Frontal cortex (tissue), 4 donors: ENCODE measurements around the gene CRABP2. TPM values are rescaled to one million over a fixed set of nuclear protein-coding genes. Genes with fewer than 3 reads are reported as not detected.

Experiments used
- DNase-seq, 2 donors: peaks; one replicate each; pipeline ENCODE4 v3.0.0; 2012; ENCODE audit warnings: low spot score in 2 of 2
- FAIRE-seq: peaks from 2 replicates; lab custom pipeline; 2012; peaks lifted over from hg19 to GRCh38; lab: Jason Lieb, UNC
- total RNA-seq: library from RNA; depleted of rRNA; stranded (reverse); fragments of >200 nt; gene quantifications from one replicate; pipeline ENCODE4 v1.2.3, GENCODE V29; 2014
- donor health status: control.
- donor health status: control.
- donor health status: control.

The CRABP2 gene
- total RNA-seq, 1 donor from 2014 or later, result 7.7 TPM

- DNase-seq (peak in 1 of 2 donors; percentile 7), FAIRE-seq (no peak)
These were observed 44.7 kb downstream of the CRABP2 start for GRCh38 chr1:156660752-156661112.

- DNase-seq (peak; percentile 89 to 99), FAIRE-seq (no peak)
These were observed 45.2 kb downstream of the CRABP2 start for GRCh38 chr1:156659988-156660751.

- FAIRE-seq, result no peak
- DNase-seq, result no peak
These were observed 45.8 kb downstream of the CRABP2 start for GRCh38 chr1:156659661-156659987.

- no peak for DNase-seq
- FAIRE-seq, result no peak
These were observed 46.3 kb downstream of the CRABP2 start for GRCh38 chr1:156658945-156659574.

- FAIRE-seq (no peak), DNase-seq (no peak)
These were observed 46.9 kb downstream of the CRABP2 start for GRCh38 chr1:156658496-156658895.

GRCh38 chr1:156657741-156658319, 47.6 kb downstream of the CRABP2 start:
- FAIRE-seq (no peak), DNase-seq (no peak)

- DNase-seq, result peak; percentile 81 to 91
- no peak for FAIRE-seq
These were observed 48.3 kb downstream of the CRABP2 start for GRCh38 chr1:156656806-156657740.

- DNase-seq (no peak), FAIRE-seq (no peak)
These were observed 49.4 kb downstream of the CRABP2 start for GRCh38 chr1:156655904-156656516.

GRCh38 chr1:156655151-156655903, 50.1 kb downstream of the CRABP2 start:
- DNase-seq, result no peak
- FAIRE-seq, result no peak

GRCh38 chr1:156654700-156655099, 50.7 kb downstream of the CRABP2 start:
- no peak for DNase-seq
- no peak for FAIRE-seq

- DNase-seq, result no peak
- no peak for FAIRE-seq
These were observed 52.4 kb downstream of the CRABP2 start for GRCh38 chr1:156652992-156653355.

GRCh38 chr1:156652131-156652991, 53.0 kb downstream of the CRABP2 start:
- FAIRE-seq (no peak), DNase-seq (no peak)

Other genes starting within 250 kb of the CRABP2 start
- 4.9 TPM for gene MEF2D, start 204.8 kb downstream of the CRABP2 start, total RNA-seq
- 1.2 TPM for gene IQGAP3, start 133.0 kb downstream of the CRABP2 start, total RNA-seq
- not detected for gene TTC24, start 125.9 kb downstream of the CRABP2 start, total RNA-seq
- 34.6 TPM for gene NAXE, start 113.8 kb downstream of the CRABP2 start, total RNA-seq
- 5.7 TPM for gene GPATCH4, start 104.1 kb downstream of the CRABP2 start, total RNA-seq
- 0.41 TPM for gene HAPLN2, start 86.2 kb downstream of the CRABP2 start, total RNA-seq
- gene BCAN, start 63.5 kb downstream of the CRABP2 start, total RNA-seq, result 52.2 TPM
- 43.2 TPM for gene NES, start 28.2 kb downstream of the CRABP2 start, total RNA-seq
- 5.7 TPM for gene METTL25B, start 22.9 kb upstream of the CRABP2 start, total RNA-seq
- 7.3 TPM for gene ISG20L2, start 23.2 kb upstream of the CRABP2 start, total RNA-seq
- gene MRPL24, start 35.5 kb upstream of the CRABP2 start, total RNA-seq, result 14.7 TPM
- gene HDGF, start 46.1 kb upstream of the CRABP2 start, total RNA-seq, result 63.6 TPM
- gene PRCC, start 62.0 kb upstream of the CRABP2 start, total RNA-seq, result 14.3 TPM
- 0.41 TPM for gene SH2D2A, start 111.3 kb upstream of the CRABP2 start, total RNA-seq
- gene INSRR, start 153.5 kb upstream of the CRABP2 start, total RNA-seq, result under 0.01 TPM
- gene NTRK1, start 155.3 kb upstream of the CRABP2 start, total RNA-seq, result 0.41 TPM
- 0.41 TPM for gene PEAR1, start 188.1 kb upstream of the CRABP2 start, total RNA-seq
- gene LRRC71, start 215.0 kb upstream of the CRABP2 start, total RNA-seq, result not detected